ENCODE results near the gene RIIAD1.

GRCh38 chr1:151716405-151716762 is 4.9 kb upstream of the RIIAD1 start:
- TF ChIP-seq CTCF (IDR thresholded peaks at IDR 0.05) = no peak
- no peak for TF ChIP-seq POLR2A (IDR thresholded peaks at IDR 0.05)
- no peak for TF ChIP-seq EP300 (IDR thresholded peaks at IDR 0.05)
